Measurements from ENCODE around the gene TMEM45A. TPM values are rescaled to one million over a fixed set of nuclear protein-coding genes. Genes with fewer than 3 reads are reported as not detected.

Gene TMEM45A
- total RNA-seq, 1 donor = 0.73 TPM

Other genes with a start within 250 kb of the TMEM45A start
- 43.4 TPM for gene TBC1D23, start 231.6 kb upstream of the TMEM45A start, total RNA-seq
- gene NIT2, start 157.9 kb upstream of the TMEM45A start, total RNA-seq = 14.8 TPM
- 40.9 TPM for gene TOMM70, start 91.5 kb upstream of the TMEM45A start, total RNA-seq
- 1.7 TPM for gene LNP1, start 91.1 kb upstream of the TMEM45A start, total RNA-seq
- not detected for gene ADGRG7, start 117.0 kb downstream of the TMEM45A start, total RNA-seq
- gene TFG, start 216.9 kb downstream of the TMEM45A start, total RNA-seq = 60.1 TPM